NCI-H1105 treated with DMSO at 0.1 percent for 48 hours (cell line): Measurements from ENCODE around the gene PTPRC.

Experiments
- DNase-seq: peaks from one replicate; lab custom pipeline; 2025; lab: John Stamatoyannopoulos, UW

PTPRC gene

DNA sequence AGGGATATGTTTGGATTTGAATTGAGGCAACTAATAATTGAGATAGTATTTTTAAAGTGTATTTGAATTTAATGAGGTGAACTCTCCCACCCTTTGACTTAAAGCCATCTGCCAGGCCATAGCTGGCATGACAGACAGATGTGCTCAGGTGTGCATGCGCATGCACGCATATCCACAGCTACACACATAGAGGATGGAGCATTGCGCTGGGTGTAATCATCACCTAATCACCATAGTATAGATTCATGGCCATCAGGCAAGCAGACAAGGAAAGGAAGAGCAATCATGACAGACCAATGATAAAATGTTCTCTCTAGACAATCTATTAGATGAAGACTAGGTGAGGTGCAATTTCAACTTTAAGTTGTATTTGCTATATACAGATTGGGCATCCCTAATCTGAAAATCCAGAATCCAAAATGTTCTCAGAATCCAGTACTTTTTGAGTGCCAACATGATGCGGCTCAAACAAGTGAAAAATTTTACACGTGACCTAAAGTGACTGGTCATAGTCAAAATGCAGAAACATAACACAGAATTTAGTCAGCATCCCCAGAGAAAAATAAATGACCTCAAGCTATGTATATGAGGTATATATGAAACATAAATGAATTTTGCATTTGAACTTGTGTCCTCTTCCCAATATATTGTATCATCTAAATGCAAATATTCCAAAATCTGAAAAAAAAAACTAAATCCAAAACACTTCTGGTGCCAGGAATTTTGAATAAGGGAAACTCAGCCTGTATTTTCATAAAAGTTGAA lies 70.1 kb downstream of the PTPRC start:
- no peak for DNase-seq

- DNase-seq = no peak
Observed at GRCh38 chr1:198711837-198712236, 73.0 kb downstream of the PTPRC start.

GRCh38 chr1:198713081-198713480 lies 74.2 kb downstream of the PTPRC start:
- no peak for DNase-seq

DNA sequence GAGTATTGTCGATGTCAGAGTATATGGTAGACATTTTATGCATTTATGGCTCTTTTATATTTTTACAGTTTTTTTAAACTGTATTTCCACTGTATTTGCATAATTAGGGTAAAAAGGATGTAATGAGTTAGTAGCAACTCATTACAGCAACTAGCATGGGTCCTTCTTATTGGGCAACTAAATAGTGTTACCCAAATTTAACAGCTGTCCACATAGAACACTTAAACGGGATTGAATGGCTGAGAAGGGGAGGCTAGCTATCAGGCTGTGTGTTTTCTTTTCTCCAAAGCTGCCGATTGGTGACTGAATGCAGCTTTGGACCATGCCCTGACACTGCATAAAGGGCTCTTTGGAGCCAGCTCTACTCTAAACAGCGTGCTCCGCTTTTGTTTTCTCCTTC lies 75.4 kb downstream of the PTPRC start:
- no peak for DNase-seq

- DNase-seq = no peak
Observed at GRCh38 chr1:198716051-198716450, 77.2 kb downstream of the PTPRC start.

DNA sequence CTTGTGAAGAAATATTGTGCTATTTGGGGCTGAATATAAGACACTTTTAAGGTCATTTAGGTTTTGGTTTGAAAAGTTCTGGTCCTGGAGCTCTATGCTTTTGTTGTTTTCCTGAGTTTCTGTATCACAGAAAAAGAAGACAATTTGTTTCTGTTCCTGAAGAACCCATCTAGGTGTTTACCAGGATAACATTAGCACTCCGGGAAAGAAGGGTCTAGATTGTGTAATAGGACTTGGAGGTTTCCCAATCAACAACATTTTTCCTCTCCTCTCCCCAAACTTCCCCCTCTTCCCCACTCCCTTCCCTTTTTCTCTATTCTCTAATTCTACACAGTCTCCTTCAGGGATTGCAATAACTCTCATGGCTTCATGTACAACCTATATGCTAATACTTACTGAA lies 78.7 kb downstream of the PTPRC start:
- no peak for DNase-seq

DNA sequence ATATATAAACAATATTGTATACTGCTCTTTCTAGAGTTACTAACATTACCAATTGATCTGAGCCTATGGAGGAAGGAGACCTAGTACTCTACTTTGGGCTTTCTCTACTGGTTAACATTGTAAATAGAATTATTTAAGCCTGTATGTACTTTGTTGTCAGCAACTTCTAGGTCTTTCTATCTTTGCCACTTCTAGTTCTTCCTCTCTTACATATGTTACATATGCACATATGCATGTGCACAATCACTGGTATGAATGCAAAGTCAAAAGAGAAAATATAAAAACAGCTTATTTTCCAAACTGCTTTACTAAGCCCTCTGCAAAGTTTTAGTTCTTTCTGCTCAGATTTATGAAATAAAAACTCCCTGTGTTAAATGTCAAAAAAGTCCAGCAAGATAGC lies 84.3 kb downstream of the PTPRC start:
- DNase-seq = no peak

DNA sequence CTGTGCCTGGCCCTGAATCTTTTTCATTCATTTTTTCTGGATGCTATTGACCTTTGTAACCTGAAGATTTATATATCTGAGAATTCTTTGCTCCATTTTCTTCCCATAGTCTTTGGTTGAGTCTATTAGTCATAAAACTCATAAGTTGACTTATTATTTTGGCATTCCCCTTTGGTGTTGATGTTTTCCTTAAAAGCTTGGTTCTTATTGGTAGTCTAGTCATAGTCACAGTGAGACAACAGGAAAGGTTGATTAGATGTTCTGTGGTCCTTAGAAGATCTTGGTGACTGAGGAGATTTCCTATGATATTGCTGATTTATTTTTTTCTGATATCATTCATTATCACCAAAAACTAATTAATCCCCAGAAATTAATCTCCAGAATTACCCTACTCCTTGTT lies 86.2 kb downstream of the PTPRC start:
- no peak for DNase-seq

DNA sequence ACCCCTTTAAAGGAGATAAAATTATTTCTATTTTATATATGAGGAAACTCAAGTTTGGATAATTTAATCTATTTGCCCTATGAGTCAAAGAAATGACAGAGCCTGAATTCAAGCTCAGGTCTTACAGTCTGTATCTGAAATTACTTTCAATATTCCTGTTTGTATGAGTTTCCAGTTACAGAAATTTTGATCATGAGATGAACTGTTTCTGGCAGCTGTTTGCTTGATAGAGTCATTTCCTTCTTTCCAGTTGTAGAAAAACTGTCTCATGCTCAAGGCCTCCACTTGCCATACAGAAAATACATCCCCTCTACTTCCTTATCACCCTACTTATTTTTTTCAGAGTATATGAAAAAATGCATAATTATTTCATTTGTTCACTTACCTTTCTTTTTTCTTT lies 87.6 kb downstream of the PTPRC start:
- DNase-seq = no peak

DNA sequence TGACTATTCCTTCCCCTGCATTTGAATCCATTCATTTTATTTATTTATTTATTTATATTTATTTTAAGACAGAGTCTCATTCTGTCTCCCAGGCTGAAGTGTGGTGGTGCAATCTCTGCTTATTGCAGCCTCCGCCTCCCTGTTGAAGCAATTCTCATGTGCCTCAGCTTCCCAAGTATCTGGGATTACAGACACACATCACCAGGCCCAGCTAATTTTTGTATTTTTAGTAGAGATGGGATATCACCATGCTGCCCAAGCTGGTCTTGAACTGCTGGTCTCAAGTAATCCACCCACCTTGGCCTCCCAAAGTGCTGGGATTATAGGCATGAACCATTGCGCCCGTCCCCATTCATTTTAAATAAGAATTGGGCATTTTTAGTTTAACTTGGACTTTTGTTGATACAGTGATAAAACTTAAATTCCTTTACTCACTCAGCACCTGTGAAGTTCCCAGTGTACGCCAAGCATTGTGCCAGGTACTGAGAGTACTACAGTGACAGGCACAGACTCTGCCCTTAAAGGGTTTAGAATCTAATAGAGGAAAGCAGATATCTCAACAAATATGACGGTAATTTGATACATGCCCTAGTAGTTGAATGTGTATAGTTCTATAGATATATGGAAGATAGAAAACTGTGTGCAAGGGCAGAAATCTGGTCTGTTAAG lies 90.5 kb downstream of the PTPRC start:
- no peak for DNase-seq

GRCh38 chr1:198730952-198731351 lies 92.1 kb downstream of the PTPRC start:
- DNase-seq = no peak

DNA sequence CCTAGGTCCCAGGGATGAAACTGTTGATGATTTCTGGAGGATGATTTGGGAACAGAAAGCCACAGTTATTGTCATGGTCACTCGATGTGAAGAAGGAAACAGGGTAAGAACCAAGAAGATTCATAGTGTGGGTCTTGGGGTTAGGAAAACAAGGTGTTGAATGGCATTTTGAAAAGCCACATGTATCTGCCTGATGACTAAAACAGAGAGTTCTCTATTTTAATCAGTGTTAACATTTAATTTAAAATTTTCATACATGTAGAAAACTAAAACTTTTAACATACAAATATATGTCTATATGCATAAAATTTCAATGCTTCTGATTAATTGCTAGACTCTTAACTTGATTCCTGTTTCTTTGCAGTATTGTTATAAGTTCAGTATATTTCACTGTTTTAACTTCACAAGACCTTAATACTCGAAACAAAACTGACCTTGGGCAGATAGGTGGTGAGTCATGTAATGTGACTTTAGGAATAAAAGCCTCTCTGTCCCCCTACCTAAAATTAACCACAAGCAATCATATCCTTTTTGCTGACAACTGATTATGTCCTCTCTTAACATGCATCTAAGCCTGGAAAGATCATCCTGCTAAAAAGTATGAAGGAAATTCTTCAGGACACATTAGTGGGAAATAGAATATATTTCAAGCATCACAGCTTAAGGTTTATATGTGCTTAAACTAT lies 95.6 kb downstream of the PTPRC start:
- DNase-seq = no peak

- no peak for DNase-seq
Observed at GRCh38 chr1:198741744-198742143, 102.9 kb downstream of the PTPRC start.

DNA sequence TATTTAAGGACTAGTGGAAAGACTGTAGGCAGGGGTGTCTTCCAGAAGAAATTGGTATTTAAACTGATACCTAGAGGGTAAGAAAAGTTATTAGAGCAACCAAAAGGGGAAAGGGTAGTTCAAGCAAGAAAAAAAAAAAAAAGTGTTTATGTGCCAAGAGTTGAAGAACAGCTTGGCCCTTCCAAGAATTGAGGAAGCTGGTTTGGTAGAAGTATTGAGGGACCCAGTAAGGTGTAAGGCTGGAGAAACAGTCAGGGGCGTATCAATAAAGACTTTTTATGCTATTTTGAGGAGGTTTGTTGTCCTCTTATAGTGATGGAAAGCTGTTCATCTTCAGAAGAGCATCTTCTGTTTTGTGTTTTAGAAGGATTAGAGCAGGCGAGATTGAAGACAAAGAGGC lies 108.3 kb downstream of the PTPRC start:
- no peak for DNase-seq

DNA sequence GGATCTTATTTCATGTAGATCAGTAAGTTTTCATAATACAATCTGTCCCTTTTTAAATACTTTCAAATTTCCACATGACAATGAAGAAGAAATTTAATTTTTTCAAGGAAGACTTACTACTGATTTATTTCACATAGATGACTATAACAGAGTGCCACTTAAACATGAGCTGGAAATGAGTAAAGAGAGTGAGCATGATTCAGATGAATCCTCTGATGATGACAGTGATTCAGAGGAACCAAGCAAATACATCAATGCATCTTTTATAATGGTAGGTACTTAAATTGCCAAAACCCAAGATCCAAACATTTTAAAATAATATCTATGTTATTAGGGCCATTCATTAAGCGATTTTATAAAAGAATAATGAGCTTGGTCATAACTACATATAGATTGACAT lies 110.4 kb downstream of the PTPRC start:
- no peak for DNase-seq

DNA sequence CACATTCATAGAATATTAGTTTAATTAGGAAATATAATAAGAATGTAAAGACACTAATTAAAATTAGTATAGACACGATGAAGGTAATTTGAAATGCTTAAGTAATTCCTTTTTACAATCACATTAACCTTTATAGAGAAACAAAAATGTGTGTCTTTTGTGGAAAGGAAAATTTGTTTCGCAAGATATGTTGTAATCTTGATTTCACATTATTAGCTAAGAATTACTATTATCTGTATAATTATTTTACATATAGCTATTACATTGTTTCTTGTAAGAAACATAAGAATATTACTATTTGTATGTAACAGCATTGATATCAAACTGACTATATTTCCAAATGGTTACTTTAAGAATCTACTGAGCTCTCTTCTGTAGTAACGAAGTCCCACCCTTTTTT lies 111.2 kb downstream of the PTPRC start:
- DNase-seq = no peak

DNA sequence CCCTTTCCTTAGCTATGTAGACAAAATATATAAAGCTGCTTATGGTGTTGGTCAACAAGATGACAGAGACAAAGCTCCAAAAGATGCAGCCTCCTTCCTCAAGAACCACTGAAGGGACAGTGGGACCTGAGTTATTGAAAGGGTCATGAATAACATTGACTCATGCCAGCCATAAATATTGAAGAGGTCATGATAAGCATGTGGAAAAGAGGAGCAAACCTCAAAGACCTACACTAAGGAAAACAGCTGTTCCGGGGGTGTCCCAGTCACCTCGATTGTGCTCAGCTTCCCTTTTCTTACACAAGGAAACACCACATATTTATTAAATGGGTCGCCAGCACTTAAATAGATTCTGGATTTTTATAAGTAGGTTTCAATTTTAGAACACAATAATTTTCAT lies 112.9 kb downstream of the PTPRC start:
- no peak for DNase-seq

- no peak for DNase-seq
Observed at GRCh38 chr1:198754670-198755069, 115.8 kb downstream of the PTPRC start.

GRCh38 chr1:198755715-198756114 lies 116.9 kb downstream of the PTPRC start:
- DNase-seq = no peak

GRCh38 chr1:198756470-198756869 lies 117.6 kb downstream of the PTPRC start:
- DNase-seq = peak; percentile 49

- no peak for DNase-seq
Observed at GRCh38 chr1:198761859-198762616, 123.2 kb downstream of the PTPRC start.

- DNase-seq = no peak
Observed at GRCh38 chr1:198763298-198763714, 124.5 kb downstream of the PTPRC start.
